Measurements from ENCODE around the gene FOXP1. TPM values are rescaled to one million over a fixed set of nuclear protein-coding genes. Genes with fewer than 3 reads are reported as not detected.

Gene FOXP1
- total and polyA plus RNA-seq, 7 experiments from 2014 or later, result 104 to 537 (median 444) TPM

DNA sequence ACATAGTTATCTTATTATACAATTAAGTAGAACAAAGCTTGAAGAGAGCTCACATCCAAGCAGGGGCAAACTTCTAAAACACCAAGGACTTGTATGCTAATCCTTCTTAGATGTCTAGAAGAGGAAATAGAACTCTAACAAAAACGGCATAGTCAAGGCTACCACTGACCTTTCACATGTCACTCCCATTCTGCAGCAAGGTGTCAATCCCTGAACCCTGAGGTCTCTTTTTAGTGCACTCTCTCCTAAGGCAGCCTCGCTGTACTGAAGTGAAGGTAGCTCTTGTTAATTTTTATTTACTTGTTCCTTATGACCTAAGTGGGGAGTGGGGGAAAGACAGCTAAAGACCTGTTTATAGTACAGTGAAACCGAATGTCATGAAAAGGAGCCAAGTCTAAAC is 506.5 kb downstream of the FOXP1 start:
- peak overlapping the region in 5 of 10 donors; percentile 10 to 66 (median 46) for H3K4me3 Mint-ChIP-seq

GRCh38 chr3:71076361-71077002 is 507.0 kb downstream of the FOXP1 start:
- ChIA-PET CTCF (interaction anchor here (1.1 kb wide), 1 partner anchor 11 kb away, joined by 3 read pairs; no protein-coding TSS in a partner anchor), POLR2A (interaction anchor here (0.6 to 1.5 kb wide), 7 partner anchors 12 to 434 kb away, joined by 3 to 6 read pairs (median 3); no protein-coding TSS in a partner anchor)
- H3K9me3 Mint-ChIP-seq, result peaks cover 0 to 2% (median 0%) of the 10 kb centered on the region in 11 donors
- peaks cover 60 to 98% (median 94%) of the 10 kb centered on the region in 7 donors for H3K4me1 Mint-ChIP-seq
- Histone ChIP-seq H3K27me3 (ENCODE audit: control insufficient read depth in 2 of 2, insufficient read depth in 2 of 2, low read length in 2 of 2) (no peaks in the 10 kb centered on the region), H3K9me3 (ENCODE audit: control insufficient read depth in 2 of 3, low read length in 3 of 3) (no peaks in the 10 kb centered on the region), H3K4me1 (ENCODE audit: control insufficient read depth in 2 of 2, insufficient read depth in 2 of 2, low read length in 2 of 2) (peaks cover 28 to 92% of the 10 kb centered on the region in 2 donors), H3K4me3 (ENCODE audit: low read length) (no peak overlapping the region), H3K27ac (ENCODE audit: low read depth, low read length) (peak overlapping the region; percentile 44), H3K36me3 (ENCODE audit: control insufficient read depth in 2 of 3, insufficient read depth in 3 of 3, low read length in 3 of 3) (no peaks in the 10 kb centered on the region)
- H3K27ac Mint-ChIP-seq, result peak overlapping the region in 8 of 9 donors; percentile 74 to 93 (median 81)
- DNase-seq (no peak), ATAC-seq (no peak)
- peaks cover 0 to 25% (median 3%) of the 10 kb centered on the region in 5 donors for H3K36me3 Mint-ChIP-seq
- intact Hi-C loops (cut with micrococcal nuclease), result loop anchor here in 1 of 2 donors (1.0 kb wide), 1 partner anchor 8 kb away; no protein-coding TSS in a partner anchor
- no peaks in the 10 kb centered on the region for H3K27me3 Mint-ChIP-seq
- H3K4me3 Mint-ChIP-seq, result peak overlapping the region in 4 of 10 donors; percentile 10 to 66 (median 54)

More for the DNA sequence above, 506.5 kb downstream of the FOXP1 start:
- intact Hi-C loops (cut with micrococcal nuclease), result loop anchor here in 1 of 2 donors (1.0 kb wide), 1 partner anchor 9 kb away; no protein-coding TSS in a partner anchor
- H3K4me1 Mint-ChIP-seq, result peaks cover 61 to 98% (median 94%) of the 10 kb centered on the region in 7 donors
- H3K4me1 ChIP-seq (ENCODE audit: control insufficient read depth in 2 of 2, insufficient read depth in 2 of 2, low read length in 2 of 2), result peaks cover 28 to 91% of the 10 kb centered on the region in 2 donors
- peaks cover 0 to 26% (median 3%) of the 10 kb centered on the region in 5 donors for H3K36me3 Mint-ChIP-seq
- H3K9me3 Mint-ChIP-seq, result peaks cover 0 to 2% (median 0%) of the 10 kb centered on the region in 11 donors
- H3K27ac Mint-ChIP-seq, result peak overlapping the region in 8 of 9 donors; percentile 74 to 93 (median 81)
- CTCF ChIA-PET, result no interaction called here
- H3K27me3 Mint-ChIP-seq, result no peaks in the 10 kb centered on the region
- H3K36me3 ChIP-seq (ENCODE audit: control insufficient read depth in 2 of 3, insufficient read depth in 3 of 3, low read length in 3 of 3), result no peaks in the 10 kb centered on the region
- ATAC-seq (no peak), DNase-seq (no peak)
- no peak overlapping the region for H3K4me3 ChIP-seq (ENCODE audit: low read length)
- peak overlapping the region; percentile 44 for H3K27ac ChIP-seq (ENCODE audit: low read depth, low read length)
- no peaks in the 10 kb centered on the region for H3K27me3 ChIP-seq (ENCODE audit: control insufficient read depth in 2 of 2, insufficient read depth in 2 of 2, low read length in 2 of 2)
- POLR2A ChIA-PET, result interaction anchor here (0.6 to 1.5 kb wide), 6 partner anchors 12 to 434 kb away, joined by 3 to 6 read pairs (median 4); no protein-coding TSS in a partner anchor
- no peaks in the 10 kb centered on the region for H3K9me3 ChIP-seq (ENCODE audit: control insufficient read depth in 2 of 3, low read length in 3 of 3)

- ChIA-PET CTCF (interaction anchor here (1.1 kb wide), 1 partner anchor 12 kb away, joined by 3 read pairs; no protein-coding TSS in a partner anchor), POLR2A (interaction anchor here (0.6 to 1.1 kb wide), 2 partner anchors 16 to 163 kb away, joined by 3 to 4 read pairs; no protein-coding TSS in a partner anchor)
- Mint-ChIP-seq H3K4me3 (no peak overlapping the region), H3K27me3 (no peaks in the 10 kb centered on the region), H3K36me3 (peaks cover 0 to 18% (median 3%) of the 10 kb centered on the region in 5 donors), H3K9me3 (peaks cover 0 to 2% (median 0%) of the 10 kb centered on the region in 11 donors), H3K4me1 (peaks cover 55 to 98% (median 94%) of the 10 kb centered on the region in 7 donors), H3K27ac (peak overlapping the region in 8 of 9 donors; percentile 74 to 93 (median 80))
- Histone ChIP-seq H3K4me1 (ENCODE audit: control insufficient read depth in 2 of 2, insufficient read depth in 2 of 2, low read length in 2 of 2) (peaks cover 23 to 92% of the 10 kb centered on the region in 2 donors), H3K4me3 (ENCODE audit: low read length) (no peak overlapping the region), H3K27ac (ENCODE audit: low read depth, low read length) (peak overlapping the region; percentile 34), H3K36me3 (ENCODE audit: control insufficient read depth in 2 of 3, insufficient read depth in 3 of 3, low read length in 3 of 3) (no peaks in the 10 kb centered on the region), H3K9me3 (ENCODE audit: control insufficient read depth in 2 of 3, low read length in 3 of 3) (no peaks in the 10 kb centered on the region), H3K27me3 (ENCODE audit: control insufficient read depth in 2 of 2, insufficient read depth in 2 of 2, low read length in 2 of 2) (no peaks in the 10 kb centered on the region)
- peak; percentile 31 for ATAC-seq
- no peak for DNase-seq
- intact Hi-C loops (cut with micrococcal nuclease), result no loop called here
Measured at GRCh38 chr3:71075494-71075893, 508.0 kb downstream of the FOXP1 start.

- Histone ChIP-seq H3K9me3 (ENCODE audit: control insufficient read depth in 2 of 3, low read length in 3 of 3) (no peaks in the 10 kb centered on the region), H3K4me3 (ENCODE audit: low read length) (no peak overlapping the region), H3K4me1 (ENCODE audit: control insufficient read depth in 2 of 2, insufficient read depth in 2 of 2, low read length in 2 of 2) (peaks cover 21 to 92% of the 10 kb centered on the region in 2 donors), H3K27me3 (ENCODE audit: control insufficient read depth in 2 of 2, insufficient read depth in 2 of 2, low read length in 2 of 2) (no peaks in the 10 kb centered on the region), H3K36me3 (ENCODE audit: control insufficient read depth in 2 of 3, insufficient read depth in 3 of 3, low read length in 3 of 3) (no peaks in the 10 kb centered on the region), H3K27ac (ENCODE audit: low read depth, low read length) (peak overlapping the region; percentile 29)
- DNase-seq (no peak), ATAC-seq (no peak)
- H3K36me3 Mint-ChIP-seq, result peaks cover 0 to 18% (median 3%) of the 10 kb centered on the region in 5 donors
- CTCF ChIA-PET, result interaction anchor here (0.7 kb wide), 1 partner anchor 434 kb away, joined by 3 read pairs; no protein-coding TSS in a partner anchor
- peaks cover 0 to 2% (median 0%) of the 10 kb centered on the region in 11 donors for H3K9me3 Mint-ChIP-seq
- H3K4me3 Mint-ChIP-seq, result no peak overlapping the region
- no peaks in the 10 kb centered on the region for H3K27me3 Mint-ChIP-seq
- peaks cover 58 to 98% (median 94%) of the 10 kb centered on the region in 7 donors for H3K4me1 Mint-ChIP-seq
- POLR2A ChIA-PET, result interaction anchor here (0.7 to 1.4 kb wide), 2 partner anchors 12 to 24 kb away, joined by 3 read pairs; no protein-coding TSS in a partner anchor
- intact Hi-C loops (cut with micrococcal nuclease), result loop anchor here in 1 of 2 donors (5.0 kb wide), 1 partner anchor 357 kb away; no protein-coding TSS in a partner anchor
- H3K27ac Mint-ChIP-seq, result peak overlapping the region in 8 of 9 donors; percentile 42 to 93 (median 81)
Measured at GRCh38 chr3:71074423-71074822, 509.1 kb downstream of the FOXP1 start.

DNA sequence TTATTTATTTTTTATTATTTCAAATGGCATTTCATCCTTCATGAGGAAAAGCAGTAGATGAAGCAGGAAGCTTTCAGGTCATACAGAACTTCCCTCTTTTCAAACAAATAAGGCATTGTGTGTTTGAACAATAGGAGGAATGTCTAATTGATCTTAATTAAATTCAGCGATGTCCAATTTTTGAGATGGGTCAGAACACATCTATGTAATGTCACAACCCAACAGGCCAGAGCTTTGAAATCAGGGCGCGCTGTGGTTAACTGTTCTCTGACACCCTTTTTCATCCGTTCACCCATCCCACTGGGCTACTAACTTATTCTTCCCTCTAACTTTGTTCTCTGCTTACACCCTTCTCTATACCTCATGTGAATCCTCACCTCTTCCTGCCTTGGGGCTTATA is 510.5 kb downstream of the FOXP1 start:
- Histone ChIP-seq H3K4me3 (ENCODE audit: low read length) (no peak overlapping the region), H3K9me3 (ENCODE audit: control insufficient read depth in 2 of 3, low read length in 3 of 3) (no peaks in the 10 kb centered on the region), H3K36me3 (ENCODE audit: control insufficient read depth in 2 of 3, insufficient read depth in 3 of 3, low read length in 3 of 3) (no peaks in the 10 kb centered on the region), H3K27ac (ENCODE audit: low read depth, low read length) (peak overlapping the region; percentile 26), H3K4me1 (ENCODE audit: control insufficient read depth in 2 of 2, insufficient read depth in 2 of 2, low read length in 2 of 2) (peaks cover 22 to 91% of the 10 kb centered on the region in 2 donors), H3K27me3 (ENCODE audit: control insufficient read depth in 2 of 2, insufficient read depth in 2 of 2, low read length in 2 of 2) (no peaks in the 10 kb centered on the region)
- intact Hi-C loops (cut with micrococcal nuclease), result loop anchor here in 1 of 2 donors (1.0 to 5.0 kb wide), 2 partner anchors 7 to 356 kb away; no protein-coding TSS in a partner anchor
- peaks cover 0 to under 1% (median 0%) of the 10 kb centered on the region in 11 donors for H3K9me3 Mint-ChIP-seq
- ATAC-seq, result no peak
- H3K4me1 Mint-ChIP-seq, result peaks cover 52 to 97% (median 94%) of the 10 kb centered on the region in 7 donors
- no peak for DNase-seq
- H3K36me3 Mint-ChIP-seq, result peaks cover 0 to 10% (median 3%) of the 10 kb centered on the region in 5 donors
- POLR2A ChIA-PET, result interaction anchor here (0.6 kb wide), 1 partner anchor 43 kb away, joined by 3 read pairs; no protein-coding TSS in a partner anchor
- peak overlapping the region in 3 of 10 donors; percentile 13 to 30 (median 19) for H3K4me3 Mint-ChIP-seq
- CTCF ChIA-PET, result interaction anchor here (0.6 kb wide), 2 partner anchors 51 to 66 kb away, joined by 3 read pairs; no protein-coding TSS in a partner anchor
- no peaks in the 10 kb centered on the region for H3K27me3 Mint-ChIP-seq
- H3K27ac Mint-ChIP-seq, result peak overlapping the region in 8 of 9 donors; percentile 76 to 89 (median 84)

- Histone ChIP-seq H3K27ac (ENCODE audit: low read depth, low read length) (peak overlapping the region; percentile 34), H3K27me3 (ENCODE audit: control insufficient read depth in 2 of 2, insufficient read depth in 2 of 2, low read length in 2 of 2) (no peaks in the 10 kb centered on the region), H3K9me3 (ENCODE audit: control insufficient read depth in 2 of 3, low read length in 3 of 3) (no peaks in the 10 kb centered on the region), H3K36me3 (ENCODE audit: control insufficient read depth in 2 of 3, insufficient read depth in 3 of 3, low read length in 3 of 3) (no peaks in the 10 kb centered on the region), H3K4me1 (ENCODE audit: control insufficient read depth in 2 of 2, insufficient read depth in 2 of 2, low read length in 2 of 2) (peaks cover 26 to 88% of the 10 kb centered on the region in 2 donors), H3K4me3 (ENCODE audit: low read length) (no peak overlapping the region)
- peaks cover 49 to 97% (median 94%) of the 10 kb centered on the region in 7 donors for H3K4me1 Mint-ChIP-seq
- H3K36me3 Mint-ChIP-seq, result peaks cover 0 to 10% (median 3%) of the 10 kb centered on the region in 5 donors
- peak overlapping the region in 1 of 10 donors; percentile 50 for H3K4me3 Mint-ChIP-seq
- no peak for DNase-seq
- ChIA-PET POLR2A (interaction anchor here (0.6 kb wide), 1 partner anchor 43 kb away, joined by 3 read pairs; no protein-coding TSS in a partner anchor), CTCF (interaction anchor here (0.6 to 1.3 kb wide), 2 partner anchors 8 to 50 kb away, joined by 3 read pairs; no protein-coding TSS in a partner anchor)
- H3K27ac Mint-ChIP-seq, result peak overlapping the region in 8 of 9 donors; percentile 76 to 89 (median 84)
- ATAC-seq, result no peak
- intact Hi-C loops (cut with micrococcal nuclease), result loop anchor here in 1 of 2 donors (1.0 to 5.0 kb wide), 2 partner anchors 8 to 355 kb away; no protein-coding TSS in a partner anchor
- peaks cover 0 to 2% (median 0%) of the 10 kb centered on the region in 11 donors for H3K9me3 Mint-ChIP-seq
- no peaks in the 10 kb centered on the region for H3K27me3 Mint-ChIP-seq
Measured at GRCh38 chr3:71072287-71072686, 511.2 kb downstream of the FOXP1 start.

All from naive thymus-derived CD4-positive, alpha-beta T cell (primary cell).